ENCODE measurements around the gene LCN12. TPM values are rescaled to one million over a fixed set of nuclear protein-coding genes. Genes with fewer than 3 reads are reported as not detected.

LCN12 gene
- total RNA-seq, 1 donor from 2014 or later = 3.6 TPM

GRCh38 chr9:136954270-136955083, 2.4 kb downstream of the LCN12 start:
- intact Hi-C loops (cut with micrococcal nuclease) = no loop called here
- ATAC-seq = no peak
- peak; percentile 25 for DNase-seq

DNA sequence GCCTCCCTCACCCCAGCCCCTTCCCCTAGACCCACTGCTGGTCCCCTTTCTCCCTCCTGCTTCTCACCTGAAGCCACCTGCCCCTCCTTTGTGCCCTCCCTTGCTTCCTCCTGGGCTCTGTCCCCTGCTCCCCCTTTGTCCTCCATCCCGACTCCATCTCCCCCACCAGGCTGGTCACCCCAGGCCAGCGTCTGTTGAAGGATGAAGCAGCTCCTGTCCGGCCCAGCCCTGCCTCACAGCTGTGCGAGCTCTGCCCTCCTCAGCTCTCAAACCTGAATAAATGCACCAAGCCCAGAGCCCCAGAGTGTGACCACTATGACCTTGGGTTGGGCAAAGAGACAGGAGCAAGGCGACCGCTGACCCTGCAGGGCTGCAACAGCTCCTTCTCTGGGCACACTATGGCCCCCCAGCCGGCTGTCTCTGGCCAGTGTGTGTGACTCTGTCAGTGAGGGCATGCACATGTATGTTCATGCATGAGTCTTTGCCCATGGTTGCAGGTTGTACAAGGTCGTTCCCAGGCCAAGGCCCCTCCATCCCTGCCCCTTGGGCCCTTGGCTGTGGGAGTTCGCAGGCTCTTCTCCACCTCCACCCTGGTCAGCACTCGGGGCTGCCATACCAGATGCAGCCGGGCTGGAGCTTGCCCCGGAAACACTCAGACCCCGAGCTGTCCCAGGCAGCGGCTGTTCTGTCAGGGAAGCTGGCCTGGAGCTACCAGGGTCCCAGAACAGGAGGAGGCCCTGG, 3.3 kb downstream of the LCN12 start:
- ATAC-seq = no peak
- DNase-seq = no peak
- intact Hi-C loops (cut with micrococcal nuclease) = no loop called here

- intact Hi-C loops (cut with micrococcal nuclease) = no loop called here
- ATAC-seq (no peak), DNase-seq (peak; percentile 20)
These were observed 3.9 kb downstream of the LCN12 start for GRCh38 chr9:136955943-136956335.

- DNase-seq (no peak), ATAC-seq (no peak)
- intact Hi-C loops (cut with micrococcal nuclease) = no loop called here
These were observed 4.5 kb downstream of the LCN12 start for GRCh38 chr9:136956604-136957003.

DNA sequence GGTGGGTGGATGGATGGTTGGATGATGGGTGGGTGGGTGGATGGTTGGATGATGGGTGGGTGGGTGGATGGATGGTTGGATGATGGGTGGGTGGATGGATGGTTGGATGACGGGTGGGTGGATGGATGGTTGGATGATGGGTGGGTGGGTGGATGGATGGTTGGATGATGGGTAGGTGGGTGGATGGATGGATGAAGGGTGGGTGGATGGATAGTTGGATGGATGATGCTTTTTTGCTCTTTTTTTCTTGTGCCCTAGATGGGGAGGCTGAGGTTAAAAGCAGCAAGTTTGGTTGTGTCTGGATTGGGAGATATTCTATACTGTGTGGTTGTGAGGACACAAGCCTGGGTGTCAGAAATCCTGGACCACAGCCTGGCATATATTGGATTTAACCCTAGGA, 5.4 kb downstream of the LCN12 start:
- no peak for DNase-seq
- intact Hi-C loops (cut with micrococcal nuclease) = no loop called here

DNA sequence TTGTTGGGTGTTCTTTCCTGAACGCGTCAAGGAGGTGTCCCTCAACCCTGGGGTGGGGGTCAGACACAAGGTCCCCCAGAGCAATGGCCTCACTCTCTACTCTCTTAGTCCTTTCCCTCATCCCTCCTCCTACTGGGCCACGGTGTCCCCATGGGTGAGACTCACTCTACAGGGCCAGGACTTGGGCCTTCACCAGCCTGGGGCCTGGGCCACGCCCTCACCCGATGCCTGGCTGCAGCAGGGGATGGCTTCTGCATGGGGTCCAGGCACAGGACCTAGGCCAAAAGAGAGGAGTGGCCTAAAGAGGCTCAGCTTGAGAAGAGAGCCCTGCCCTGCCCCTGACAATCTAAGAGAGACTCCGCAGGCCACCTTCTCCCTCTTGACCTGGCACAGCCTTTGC, 5.8 kb downstream of the LCN12 start:
- no peak for ATAC-seq
- DNase-seq = no peak
- intact Hi-C loops (cut with micrococcal nuclease) = no loop called here

More for the DNA sequence above, 5.4 kb downstream of the LCN12 start:
- ATAC-seq = no peak

- no peak for ATAC-seq
- DNase-seq = no peak
These were observed 6.4 kb downstream of the LCN12 start for GRCh38 chr9:136958473-136958872.

GRCh38 chr9:136958898-136959850, 7.1 kb downstream of the LCN12 start:
- ATAC-seq = no peak
- intact Hi-C loops (cut with micrococcal nuclease) = no loop called here
- no peak for DNase-seq

More at GRCh38 chr9:136958473-136958872, 6.4 kb downstream of the LCN12 start:
- intact Hi-C loops (cut with micrococcal nuclease) = no loop called here

- intact Hi-C loops (cut with micrococcal nuclease) = no loop called here
- ATAC-seq (no peak), DNase-seq (no peak)
These were observed 8.3 kb downstream of the LCN12 start for GRCh38 chr9:136960212-136960937.

DNA sequence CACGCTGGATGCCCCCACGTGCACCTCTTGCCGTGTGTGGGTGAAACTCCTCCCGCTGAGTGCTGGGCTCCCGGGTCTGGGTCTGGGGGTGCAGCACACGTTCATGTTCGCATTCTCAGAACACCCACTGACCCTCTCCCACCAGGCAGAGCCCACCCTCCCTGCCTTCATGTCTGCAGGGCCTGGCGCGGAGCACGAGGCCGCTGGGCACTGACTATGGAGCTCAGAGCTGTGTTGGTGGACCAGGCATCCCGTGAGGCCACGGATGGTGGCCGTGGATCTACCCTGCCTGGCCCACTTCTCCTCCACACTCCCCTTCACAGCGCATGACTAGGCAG, 8.8 kb downstream of the LCN12 start:
- intact Hi-C loops (cut with micrococcal nuclease) = no loop called here
- ATAC-seq = no peak
- DNase-seq = no peak

GRCh38 chr9:136961279-136962065, 9.4 kb downstream of the LCN12 start:
- ATAC-seq (peak; percentile 90), DNase-seq (peak; percentile 81)
- intact Hi-C loops (cut with micrococcal nuclease) = no loop called here

- DNase-seq (no peak), ATAC-seq (no peak)
- intact Hi-C loops (cut with micrococcal nuclease) = no loop called here
These were observed 10.1 kb downstream of the LCN12 start for GRCh38 chr9:136962163-136962562.

GRCh38 chr9:136962701-136963248, 10.7 kb downstream of the LCN12 start:
- intact Hi-C loops (cut with micrococcal nuclease) = no loop called here
- ATAC-seq = no peak
- DNase-seq = no peak

- DNase-seq (no peak), ATAC-seq (no peak)
- intact Hi-C loops (cut with micrococcal nuclease) = no loop called here
These were observed 11.3 kb downstream of the LCN12 start for GRCh38 chr9:136963341-136963740.

- ATAC-seq (no peak), DNase-seq (no peak)
- intact Hi-C loops (cut with micrococcal nuclease) = no loop called here
These were observed 11.7 kb downstream of the LCN12 start for GRCh38 chr9:136963751-136964150.

DNA sequence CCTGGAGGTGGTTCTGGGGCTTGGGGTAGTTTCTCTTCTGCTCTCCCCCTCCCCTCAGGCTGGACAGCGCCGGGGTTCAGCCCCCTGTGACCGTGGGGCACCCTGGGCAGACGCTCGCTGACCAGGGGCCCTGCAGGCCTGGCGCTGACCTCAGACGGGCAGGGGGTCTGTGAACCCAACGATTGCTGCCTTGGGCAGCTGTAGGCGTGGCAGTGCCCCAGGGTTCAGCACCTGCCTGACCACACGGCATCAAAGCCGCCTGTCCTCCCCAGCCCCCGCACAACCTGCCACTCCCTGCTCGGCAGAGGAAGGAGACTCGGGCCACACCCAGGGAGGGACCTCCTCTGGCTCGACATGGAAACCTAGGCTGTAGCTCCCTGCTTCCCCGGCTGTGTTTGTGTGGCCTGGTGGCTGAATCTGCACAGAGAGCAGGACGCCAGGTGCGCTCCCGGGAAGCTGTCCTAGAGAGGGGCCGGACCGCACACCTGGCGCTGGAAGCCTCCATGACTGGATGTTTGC, 12.2 kb downstream of the LCN12 start:
- ATAC-seq (no peak), DNase-seq (no peak)
- intact Hi-C loops (cut with micrococcal nuclease) = no loop called here

- DNase-seq (peak; percentile 17), ATAC-seq (no peak)
- intact Hi-C loops (cut with micrococcal nuclease) = no loop called here
These were observed 12.9 kb downstream of the LCN12 start for GRCh38 chr9:136964833-136965422.

Measured in left ventricle myocardium superior (tissue), 1 donor.